CD4-positive, alpha-beta T cell (primary cell): ENCODE results near the gene ATP8A1. TPM values are rescaled to one million over a fixed set of nuclear protein-coding genes. Genes with fewer than 3 reads are reported as not detected.
"Not testable (repeated sequence)": the region's sequence is repeated elsewhere in the genome, so short reads cannot be mapped to it uniquely, and the experiment has no call there.

Experiments
- ATAC-seq: fragments of 200-7000 bp; cut with Tn5 transposase; one replicate; pipeline ENCODE4 v1.10.0; 2022; ENCODE audit warnings: mild to moderate bottlenecking; ENCODE audit not compliant: poor library complexity
- CTCF ChIA-PET: fragments of 350-600 bp; sonication (Branson Sonifier 250); formaldehyde crosslinking; loops from one replicate; lab custom pipeline; 2021; ENCODE audit warnings: antibody characterized with exemption, inconsistent platforms; lab: Charles Lee
- POLR2A ChIA-PET: fragments of 350-600 bp; sonication (Branson Sonifier 250); formaldehyde crosslinking; loops from one replicate; lab custom pipeline; 2021; ENCODE audit warnings: antibody characterized with exemption, inconsistent platforms; lab: Charles Lee
- DNase-seq, 14 experiments: peaks; one replicate each; pipeline ENCODE4 v3.0.0-alpha.2; 2013 to 2020; ENCODE audit warnings: mixed read lengths in 2 of 14
- H3K27ac ChIP-seq, 2 donors: one replicate each; pipeline versions ENCODE4 v1.5.1 to v1.7.0; 2013; ENCODE audit warnings: low read length in 2 of 2, low read depth in 1 of 2, mild to moderate bottlenecking in 1 of 2
- H3K27me3 ChIP-seq, 2 experiments: 1 replicate in 1 of 2; 2 replicates in 1 of 2; pipeline versions ENCODE4 v1.6.1 to v1.7.0; 2013; ENCODE audit warnings: low read length in 2 of 2, control low read depth in 1 of 2, mild to moderate bottlenecking in 1 of 2, moderate library complexity in 1 of 2; ENCODE audit not compliant: insufficient read depth in 2 of 2, control insufficient read depth in 1 of 2
- H3K36me3 ChIP-seq: one replicate; pipeline ENCODE4 v1.6.1; 2013; ENCODE audit warnings: low read length, control low read depth; ENCODE audit not compliant: insufficient read depth
- H3K4me1 ChIP-seq: one replicate; pipeline ENCODE4 v1.6.1; 2013; ENCODE audit warnings: low read length, control low read depth; ENCODE audit not compliant: insufficient read depth
- H3K4me3 ChIP-seq: one replicate; pipeline ENCODE4 v1.5.1; 2013; ENCODE audit warnings: mild to moderate bottlenecking, low read length, moderate library complexity
- H3K9me3 ChIP-seq, 2 experiments: 1 replicate in 1 of 2; 2 replicates in 1 of 2; pipeline versions ENCODE4 v1.6.1 to v1.7.0; 2013; ENCODE audit warnings: low read length in 2 of 2, mild to moderate bottlenecking in 2 of 2, control low read depth in 1 of 2, moderate library complexity in 1 of 2; ENCODE audit not compliant: control insufficient read depth in 1 of 2, insufficient read depth in 1 of 2
- H3K27ac Mint-ChIP-seq: one replicate; pipeline ENCODE4 v1.8.0; 2020; ENCODE audit warnings: mixed read lengths
- H3K27me3 Mint-ChIP-seq: one replicate; pipeline ENCODE4 v1.8.0; 2021; ENCODE audit warnings: mixed read lengths
- H3K36me3 Mint-ChIP-seq: one replicate; pipeline ENCODE4 v1.8.0; 2021; ENCODE audit warnings: low read depth, mixed read lengths
- H3K4me1 Mint-ChIP-seq: one replicate; pipeline ENCODE4 v1.8.0; 2021; ENCODE audit warnings: low read depth, mixed read lengths
- H3K4me3 Mint-ChIP-seq: one replicate; pipeline ENCODE4 v1.8.0; 2020; ENCODE audit warnings: mild to moderate bottlenecking, mixed read lengths
- H3K9me3 Mint-ChIP-seq: one replicate; pipeline ENCODE4 v1.8.0; 2020; ENCODE audit warnings: mixed read lengths
- intact Hi-C, 2 experiments: fragments of 100-400 bp; cut with DNase I in 1 of 2; cut with micrococcal nuclease in 1 of 2; formaldehyde crosslinking; loops; one replicate each; pipeline versions ENCODE4 v1.15.1 to v1.9.0; 2023 to 2025; cut with DNase I, micrococcal nuclease
- total RNA-seq, 174 experiments: library from RNA in 2 of 174; stranded (reverse) in 2 of 174; gene quantifications; one replicate each; pipeline ENCODE4 v1.2.3 and lab custom pipeline; 2021 to 2026
- TF ChIP-seq, protein P1 (sequence below): fragments of 200-600 bp; IDR thresholded peaks from one replicate; pipeline ENCODE4 v1.8.0; 2022; ENCODE audit warnings: antibody characterized with exemption, mild to moderate bottlenecking

Gene ATP8A1
- total RNA-seq, 2 experiments from 2014 or later, result 44.9 to 45.5 TPM

DNA sequence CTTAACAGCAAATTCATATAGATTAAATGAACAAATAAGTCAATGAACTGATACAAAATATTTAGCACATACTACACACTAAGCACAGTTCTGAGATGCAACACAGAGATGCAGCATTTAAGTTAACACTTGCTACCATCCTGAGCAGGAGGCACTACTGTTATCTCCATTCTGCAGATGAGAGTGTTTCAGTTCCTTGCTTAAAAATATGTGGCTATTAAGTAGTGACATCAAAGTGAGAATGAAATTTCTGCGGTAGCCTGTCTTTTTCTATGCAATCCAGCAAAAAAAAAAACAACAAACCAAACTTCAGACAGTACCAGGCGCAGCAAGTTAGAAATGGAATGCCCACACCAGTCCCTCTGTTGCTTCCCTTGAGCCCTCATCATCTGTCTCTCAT lies 168.8 kb downstream of the ATP8A1 start:
- intact Hi-C loops, result no loop called here
- H3K27ac Mint-ChIP-seq, result no peak overlapping the region
- ATAC-seq (no peak), DNase-seq (no peak)
- no peaks in the 10 kb centered on the region for H3K27me3 Mint-ChIP-seq
- H3K36me3 ChIP-seq, result no peaks in the 10 kb centered on the region
- H3K4me1 ChIP-seq, result no peaks in the 10 kb centered on the region
- H3K27me3 ChIP-seq, result no peaks in the 10 kb centered on the region
- no peak overlapping the region for H3K4me3 Mint-ChIP-seq
- CTCF ChIA-PET, result no interaction called here
- H3K9me3 Mint-ChIP-seq, result no peaks in the 10 kb centered on the region
- TF ChIP-seq, protein P1, sequence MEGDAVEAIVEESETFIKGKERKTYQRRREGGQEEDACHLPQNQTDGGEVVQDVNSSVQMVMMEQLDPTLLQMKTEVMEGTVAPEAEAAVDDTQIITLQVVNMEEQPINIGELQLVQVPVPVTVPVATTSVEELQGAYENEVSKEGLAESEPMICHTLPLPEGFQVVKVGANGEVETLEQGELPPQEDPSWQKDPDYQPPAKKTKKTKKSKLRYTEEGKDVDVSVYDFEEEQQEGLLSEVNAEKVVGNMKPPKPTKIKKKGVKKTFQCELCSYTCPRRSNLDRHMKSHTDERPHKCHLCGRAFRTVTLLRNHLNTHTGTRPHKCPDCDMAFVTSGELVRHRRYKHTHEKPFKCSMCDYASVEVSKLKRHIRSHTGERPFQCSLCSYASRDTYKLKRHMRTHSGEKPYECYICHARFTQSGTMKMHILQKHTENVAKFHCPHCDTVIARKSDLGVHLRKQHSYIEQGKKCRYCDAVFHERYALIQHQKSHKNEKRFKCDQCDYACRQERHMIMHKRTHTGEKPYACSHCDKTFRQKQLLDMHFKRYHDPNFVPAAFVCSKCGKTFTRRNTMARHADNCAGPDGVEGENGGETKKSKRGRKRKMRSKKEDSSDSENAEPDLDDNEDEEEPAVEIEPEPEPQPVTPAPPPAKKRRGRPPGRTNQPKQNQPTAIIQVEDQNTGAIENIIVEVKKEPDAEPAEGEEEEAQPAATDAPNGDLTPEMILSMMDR, result no peak
- H3K36me3 Mint-ChIP-seq, result peaks cover 46% of the 10 kb centered on the region
- peaks cover 4% of the 10 kb centered on the region for H3K4me1 Mint-ChIP-seq
- H3K4me3 ChIP-seq, result no peak overlapping the region
- no peaks in the 10 kb centered on the region for H3K9me3 ChIP-seq
- H3K27ac ChIP-seq, result no peak overlapping the region
- POLR2A ChIA-PET, result no interaction called here

- Histone ChIP-seq H3K36me3 (no peaks in the 10 kb centered on the region), H3K27ac (no peak overlapping the region), H3K4me1 (no peaks in the 10 kb centered on the region), H3K27me3 (no peaks in the 10 kb centered on the region), H3K4me3 (no peak overlapping the region), H3K9me3 (no peaks in the 10 kb centered on the region)
- TF ChIP-seq, protein P1, result no peak
- Mint-ChIP-seq H3K4me3 (no peak overlapping the region), H3K27ac (no peak overlapping the region), H3K9me3 (no peaks in the 10 kb centered on the region), H3K36me3 (peaks cover 45% of the 10 kb centered on the region), H3K27me3 (no peaks in the 10 kb centered on the region), H3K4me1 (peaks cover 4% of the 10 kb centered on the region)
- ATAC-seq (no peak), DNase-seq (no peak)
- intact Hi-C loops, result no loop called here
- POLR2A ChIA-PET, result no interaction called here
- CTCF ChIA-PET, result no interaction called here
These were observed 169.7 kb downstream of the ATP8A1 start for GRCh38 chr4:42487230-42487629.

- ATAC-seq, H3K27me3 Mint-ChIP-seq, intact Hi-C loops, CTCF ChIA-PET, H3K27ac ChIP-seq, H3K4me1 ChIP-seq, H3K4me3 Mint-ChIP-seq, H3K27me3 ChIP-seq, H3K27ac Mint-ChIP-seq, H3K9me3 Mint-ChIP-seq, H3K36me3 ChIP-seq, H3K4me3 ChIP-seq, H3K4me1 Mint-ChIP-seq, H3K9me3 ChIP-seq, POLR2A ChIA-PET, DNase-seq: not testable (repeated sequence)
- H3K36me3 Mint-ChIP-seq, result peaks cover 47% of the 10 kb centered on the region
These were observed 170.7 kb downstream of the ATP8A1 start for GRCh38 chr4:42486156-42486555.

- DNase-seq, result no peak
- no peak overlapping the region for H3K27ac ChIP-seq
- H3K9me3 ChIP-seq, result no peaks in the 10 kb centered on the region
- no peaks in the 10 kb centered on the region for H3K27me3 ChIP-seq
- Mint-ChIP-seq H3K36me3 (peaks cover 45% of the 10 kb centered on the region), H3K9me3 (no peaks in the 10 kb centered on the region), H3K27me3 (no peaks in the 10 kb centered on the region), H3K4me1 (no peaks in the 10 kb centered on the region), H3K4me3 (no peak overlapping the region), H3K27ac (no peak overlapping the region)
- no peak for ATAC-seq
- H3K36me3 ChIP-seq, result peaks cover 8% of the 10 kb centered on the region
- H3K4me1 ChIP-seq, result no peaks in the 10 kb centered on the region
- intact Hi-C loops, result no loop called here
- ChIA-PET CTCF (no interaction called here), POLR2A (no interaction called here)
- H3K4me3 ChIP-seq, result no peak overlapping the region
- TF ChIP-seq, protein P1, result no peak
These were observed 172.3 kb downstream of the ATP8A1 start for GRCh38 chr4:42484630-42485029.
